HCT116 (cell line): ENCODE data around the gene GLOD4. TPM values are rescaled to one million over a fixed set of nuclear protein-coding genes. Genes with fewer than 3 reads are reported as not detected.

Experiments used
- ATAC-seq: fragments of 200-7000 bp; cut with Tn5 transposase; 2 replicates; pipeline ENCODE4 v1.9.1; 2020; ENCODE audit warnings: mild to moderate bottlenecking, moderate library complexity
- BruUV-seq: library from RNA; stranded (reverse); fragments of 400-500 nt; replicated peaks from 2 replicates; lab custom pipeline; 2021; lab: Mats Ljungman, UMichigan
- CTCF ChIA-PET: fragments of 300-600 bp; sonication (Branson Sonifier 250); formaldehyde crosslinking; loops from one replicate; lab custom pipeline; 2021; ENCODE audit warnings: antibody characterized with exemption; lab: Charles Lee
- POLR2A ChIA-PET: fragments of 300-600, 350-600 bp; sonication (Branson Sonifier 250); formaldehyde crosslinking; loops from one replicate; lab custom pipeline; 2021; ENCODE audit warnings: antibody characterized with exemption; lab: Charles Lee
- RAD21 ChIA-PET, 2 experiments: fragments of 300-600 bp; sonication (Branson Sonifier 250); formaldehyde crosslinking; loops; one replicate each; lab custom pipeline; 2023; ENCODE audit warnings: low total read pairs in 2 of 2; ENCODE audit not compliant: uncharacterized antibody in 2 of 2, unreplicated experiment in 2 of 2, low non-redundant PET in 1 of 2; lab: Charles Lee
- DNase-seq: peaks from one replicate; pipeline ENCODE4 v3.0.0-alpha.2; 2010; ENCODE audit warnings: low read depth, low spot score
- H2AFZ ChIP-seq: fragments of 200-600 bp; shearing (Covaris generic), sonication (generic); 2 replicates; pipeline ENCODE4 v1.6.1; 2017; ENCODE audit warnings: low read depth, mixed run types, mixed read lengths, antibody characterized with exemption, low read length; ENCODE audit not compliant: poor library complexity, severe bottlenecking
- H3K27ac ChIP-seq: 2 replicates; pipeline ENCODE4 v1.5.1; 2012; ENCODE audit warnings: low read depth, low read length
- H3K27me3 ChIP-seq: fragments of 200-600 bp; sonication (generic); 2 replicates; pipeline ENCODE4 v1.6.1; 2016; ENCODE audit warnings: mixed run types, low read length, mixed read lengths; ENCODE audit not compliant: insufficient read depth
- H3K36me3 ChIP-seq, 2 experiments: fragments of 200-500 bp in 1 of 2; fragments of 200-600 bp in 1 of 2; sonication (Bioruptor generic) in 1 of 2; sonication (generic) in 1 of 2; 2 replicates each; pipeline versions ENCODE4 v1.5.1 to v1.6.1; 2014 to 2016; ENCODE audit warnings: low read length in 2 of 2, inconsistent platforms in 1 of 2, mixed read lengths in 1 of 2, mixed run types in 1 of 2; ENCODE audit not compliant: insufficient read depth in 2 of 2, control insufficient read depth in 1 of 2
- H3K4me1 ChIP-seq, 2 experiments: fragments of 200-600 bp in 1 of 2; sonication (generic) in 1 of 2; 2 replicates each; pipeline versions ENCODE4 v1.5.1 to v1.6.1; 2012 to 2017; ENCODE audit warnings: low read length in 2 of 2, inconsistent platforms in 1 of 2, mild to moderate bottlenecking in 1 of 2, mixed read lengths in 1 of 2, mixed run types in 1 of 2, moderate library complexity in 1 of 2; ENCODE audit not compliant: insufficient read depth in 2 of 2, control insufficient read depth in 1 of 2
- H3K4me2 ChIP-seq: fragments of 200-600 bp; sonication (generic); 2 replicates; pipeline ENCODE4 v1.6.1; 2017; ENCODE audit warnings: mixed run types, low read length, mixed read lengths
- H3K4me3 ChIP-seq, 2 experiments: fragments of 200-600 bp in 1 of 2; sonication (generic) in 1 of 2; replicated peaks in 1 of 2; 2 replicates each; pipeline ENCODE4 v1.5.1; 2011 to 2016; ENCODE audit warnings: low read length in 2 of 2, control low read depth in 1 of 2, low read depth in 1 of 2, mild to moderate bottlenecking in 1 of 2, mixed read lengths in 1 of 2, mixed run types in 1 of 2
- H3K79me2 ChIP-seq: fragments of 200-600 bp; sonication (generic); 2 replicates; pipeline ENCODE4 v1.6.1; 2017; ENCODE audit warnings: mild to moderate bottlenecking, mixed run types, low read length, moderate library complexity, mixed read lengths; ENCODE audit not compliant: insufficient read depth
- H3K9ac ChIP-seq: fragments of 200-600 bp; sonication (generic); 2 replicates; pipeline ENCODE4 v1.6.1; 2016; ENCODE audit warnings: low read length, mixed read lengths
- H3K9me2 ChIP-seq: fragments of 200-600 bp; sonication (generic), shearing (Covaris generic); 2 replicates; pipeline ENCODE4 v1.6.1; 2017; ENCODE audit warnings: mixed run types, mild to moderate bottlenecking, moderate library complexity; ENCODE audit not compliant: insufficient read depth
- H3K9me3 ChIP-seq, 2 experiments: fragments of 200-500 bp in 1 of 2; fragments of 200-600 bp in 1 of 2; sonication (Bioruptor generic) in 1 of 2; sonication (generic) in 1 of 2; 2 replicates each; pipeline ENCODE4 v1.6.1; 2014 to 2017; ENCODE audit warnings: low read length in 2 of 2, mixed read lengths in 2 of 2, inconsistent platforms in 1 of 2, low read depth in 1 of 2, mild to moderate bottlenecking in 1 of 2, mixed run types in 1 of 2, moderate library complexity in 1 of 2; ENCODE audit not compliant: control insufficient read depth in 1 of 2, insufficient read depth in 1 of 2
- H4K20me1 ChIP-seq: fragments of 200-600 bp; sonication (generic), shearing (Covaris generic); 2 replicates; pipeline ENCODE4 v1.6.1; 2017; ENCODE audit warnings: mixed run types, mild to moderate bottlenecking, moderate library complexity; ENCODE audit not compliant: insufficient read depth
- ATF3 ChIP-seq: IDR thresholded peaks from 2 replicates; pipeline ENCODE4 v1.6.1; 2012
- CBX3 ChIP-seq: IDR thresholded peaks from 2 replicates; pipeline ENCODE4 v1.6.1; 2012; ENCODE audit warnings: low read depth
- EZH2 ChIP-seq: fragments of 200-600 bp; sonication (generic); IDR thresholded peaks from 2 replicates; pipeline ENCODE4 v1.6.1; 2017; ENCODE audit warnings: antibody characterized with exemption, mixed run types
- EZH2phosphoT487 ChIP-seq: fragments of 200-600 bp; IDR thresholded peaks from 2 replicates; pipeline ENCODE4 v1.6.1; 2018; ENCODE audit warnings: antibody characterized with exemption, borderline replicate concordance
- FOSL1 ChIP-seq: IDR thresholded peaks from 2 replicates; pipeline ENCODE4 v1.6.1; 2012; ENCODE audit warnings: low read depth
- RAD21 ChIP-seq: IDR thresholded peaks from 2 replicates; pipeline ENCODE4 v1.6.1; 2012; ENCODE audit warnings: low read depth, mild to moderate bottlenecking
- SIN3A ChIP-seq: IDR thresholded peaks from 2 replicates; pipeline ENCODE4 v1.6.1; 2012; ENCODE audit warnings: low read depth
- SP1 ChIP-seq: IDR thresholded peaks from 2 replicates; pipeline ENCODE4 v1.6.1; 2012; ENCODE audit warnings: low read depth
- SRF ChIP-seq: IDR thresholded peaks from 2 replicates; pipeline ENCODE4 v1.6.1; 2012; ENCODE audit warnings: low read depth
- TCF7L2 ChIP-seq: IDR thresholded peaks from 2 replicates; pipeline ENCODE4 v1.7.0; 2011; ENCODE audit warnings: borderline replicate concordance, inconsistent platforms; ENCODE audit not compliant: insufficient read depth, insufficient read length; ENCODE audit errors: extremely low read depth
- ZFX ChIP-seq: fragments of 450-650 bp; IDR thresholded peaks from 2 replicates; pipeline ENCODE4 v1.6.1; 2017
- intact Hi-C: fragments of 100-400 bp; cut with micrococcal nuclease; formaldehyde crosslinking; loops from 2 replicates; pipeline ENCODE4 v1.10.0; 2022
- total RNA-seq: library from RNA; stranded (reverse); gene quantifications from one replicate; pipeline ENCODE4 v1.2.1, GENCODE V29; 2021; ENCODE audit not compliant: unreplicated experiment
- TF ChIP-seq, protein P1 (sequence below), 3 experiments: fragments of 200-600 bp in 1 of 3; sonication (generic) in 1 of 3; IDR thresholded peaks in 2 of 3; conservative IDR thresholded peaks in 1 of 3; 2 replicates each; pipeline ENCODE4 v1.5.1; 2012 to 2017; ENCODE audit warnings: low read depth in 2 of 3, low read length in 2 of 3, antibody characterized with exemption in 1 of 3, borderline replicate concordance in 1 of 3, control low read depth in 1 of 3, mild to moderate bottlenecking in 1 of 3, mixed read lengths in 1 of 3, mixed run types in 1 of 3, moderate library complexity in 1 of 3; ENCODE audit not compliant: insufficient read depth in 1 of 3

The GLOD4 gene
- total RNA-seq, 1 experiment from 2014 or later = 80.7 TPM

- TF ChIP-seq ATF3 = no peak
- TF ChIP-seq, protein P1, sequence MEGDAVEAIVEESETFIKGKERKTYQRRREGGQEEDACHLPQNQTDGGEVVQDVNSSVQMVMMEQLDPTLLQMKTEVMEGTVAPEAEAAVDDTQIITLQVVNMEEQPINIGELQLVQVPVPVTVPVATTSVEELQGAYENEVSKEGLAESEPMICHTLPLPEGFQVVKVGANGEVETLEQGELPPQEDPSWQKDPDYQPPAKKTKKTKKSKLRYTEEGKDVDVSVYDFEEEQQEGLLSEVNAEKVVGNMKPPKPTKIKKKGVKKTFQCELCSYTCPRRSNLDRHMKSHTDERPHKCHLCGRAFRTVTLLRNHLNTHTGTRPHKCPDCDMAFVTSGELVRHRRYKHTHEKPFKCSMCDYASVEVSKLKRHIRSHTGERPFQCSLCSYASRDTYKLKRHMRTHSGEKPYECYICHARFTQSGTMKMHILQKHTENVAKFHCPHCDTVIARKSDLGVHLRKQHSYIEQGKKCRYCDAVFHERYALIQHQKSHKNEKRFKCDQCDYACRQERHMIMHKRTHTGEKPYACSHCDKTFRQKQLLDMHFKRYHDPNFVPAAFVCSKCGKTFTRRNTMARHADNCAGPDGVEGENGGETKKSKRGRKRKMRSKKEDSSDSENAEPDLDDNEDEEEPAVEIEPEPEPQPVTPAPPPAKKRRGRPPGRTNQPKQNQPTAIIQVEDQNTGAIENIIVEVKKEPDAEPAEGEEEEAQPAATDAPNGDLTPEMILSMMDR (IDR thresholded peaks at IDR 0.05 in 2 of 3, conservative IDR thresholded peaks at IDR 0.05 in 1 of 3; ENCODE audit: borderline replicate concordance in 1 of 3, insufficient read depth in 1 of 3, low read depth in 2 of 3, low read length in 2 of 3) = no peak
- no peak for TF ChIP-seq SRF
- TF ChIP-seq CBX3 = no peak
These were observed 4.0 kb downstream of the GLOD4 start (continued) for GRCh38 chr17:778096-778495.

DNA sequence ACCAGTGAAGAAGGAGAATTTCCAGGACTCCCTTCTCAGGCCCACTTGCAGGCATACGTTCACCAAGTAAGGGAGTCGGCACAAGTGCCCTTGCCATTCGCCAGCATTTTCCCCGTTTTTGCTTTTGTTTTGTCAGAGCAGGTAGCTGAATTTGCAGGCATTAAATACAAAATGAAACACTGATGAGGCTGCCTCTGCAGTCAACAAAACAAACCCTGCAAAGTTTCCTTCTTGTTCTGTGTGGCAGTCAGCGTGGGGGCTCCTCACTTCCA lies 7.8 kb downstream of the GLOD4 start:
- H4K20me1 ChIP-seq = no peaks in the 10 kb centered on the region
- ATAC-seq (no peak), DNase-seq (no peak)
- peaks cover 29% of the 10 kb centered on the region for H3K79me2 ChIP-seq
- TF ChIP-seq, protein P1 (IDR thresholded peaks at IDR 0.05 in 2 of 3, conservative IDR thresholded peaks at IDR 0.05 in 1 of 3; ENCODE audit: borderline replicate concordance in 1 of 3, insufficient read depth in 1 of 3, low read depth in 2 of 3, low read length in 2 of 3) = no peak
- TF ChIP-seq EZH2phosphoT487 (no peak), ATF3 (no peak), FOSL1 (no peak), SP1 (no peak), ZFX (no peak), TCF7L2 (no peak), EZH2 (no peak), RAD21 (no peak), SIN3A (no peak)
- TF ChIP-seq, all 23 proteins: peak for 0
- H3K9me2 ChIP-seq = no peaks in the 10 kb centered on the region
- no TSS peak for BruUV-seq
- H3K9me3 ChIP-seq = no peaks in the 10 kb centered on the region
- H3K27me3 ChIP-seq = no peaks in the 10 kb centered on the region
- no peak overlapping the region for H3K9ac ChIP-seq
- H3K4me1 ChIP-seq = no peaks in the 10 kb centered on the region
- H2AFZ ChIP-seq = no peak overlapping the region
- POLR2A ChIA-PET = no interaction called here
- H3K4me2 ChIP-seq = no peak overlapping the region
- intact Hi-C loops = no loop called here
- no peak overlapping the region for H3K4me3 ChIP-seq
- CTCF ChIA-PET = no interaction called here
- RAD21 ChIA-PET = no interaction called here
- no peak overlapping the region for H3K27ac ChIP-seq
- H3K36me3 ChIP-seq = peaks cover 65 to 72% of the 10 kb centered on the region in 2 experiments
